Measurements from ENCODE around the gene DNM1L.
A peak's percentile ranks its signal among the peaks of the same experiment; 100 is the strongest.

Gene DNM1L

GRCh38 chr12:32739279-32739678 lies 60.2 kb downstream of the DNM1L start:
- in situ Hi-C loops (cut with HindIII; ENCODE audit: low sequenced_read_pairs): loop anchor here (5.0 kb wide), 1 partner anchor 67 kb away; no protein-coding TSS in a partner anchor
- no peak for TF ChIP-seq CTCF (IDR thresholded peaks at IDR 0.05; ENCODE audit: low read depth, low read length, missing control alignments)
- no peak overlapping the region for H3K4me3 ChIP-seq (ENCODE audit: low read depth, low read length)
- DNase-seq (ENCODE audit: low read depth): no peak

- TF ChIP-seq CTCF (IDR thresholded peaks at IDR 0.05; ENCODE audit: low read depth, low read length, missing control alignments): no peak
- DNase-seq (ENCODE audit: low read depth): no peak
- in situ Hi-C loops (cut with HindIII; ENCODE audit: low sequenced_read_pairs): no loop called here
- no peak overlapping the region for H3K4me3 ChIP-seq (ENCODE audit: low read depth, low read length)
Observed at GRCh38 chr12:32742133-32742532, 63.0 kb downstream of the DNM1L start.

- H3K4me3 ChIP-seq (ENCODE audit: low read depth, low read length): no peak overlapping the region
- no peak for TF ChIP-seq CTCF (IDR thresholded peaks at IDR 0.05; ENCODE audit: low read depth, low read length, missing control alignments)
- DNase-seq (ENCODE audit: low read depth): no peak
- in situ Hi-C loops (cut with HindIII; ENCODE audit: low sequenced_read_pairs): no loop called here
Observed at GRCh38 chr12:32743264-32743663, 64.2 kb downstream of the DNM1L start.

GRCh38 chr12:32753605-32754004 lies 74.5 kb downstream of the DNM1L start:
- H3K4me3 ChIP-seq (ENCODE audit: low read depth, low read length): peak overlapping the region; percentile 76
- no peak for DNase-seq (ENCODE audit: low read depth)
- no peak for TF ChIP-seq CTCF (IDR thresholded peaks at IDR 0.05; ENCODE audit: low read depth, low read length, missing control alignments)
- in situ Hi-C loops (cut with HindIII; ENCODE audit: low sequenced_read_pairs): no loop called here

- peak overlapping the region; percentile 76 for H3K4me3 ChIP-seq (ENCODE audit: low read depth, low read length)
- DNase-seq (ENCODE audit: low read depth): no peak
- no peak for TF ChIP-seq CTCF (IDR thresholded peaks at IDR 0.05; ENCODE audit: low read depth, low read length, missing control alignments)
- in situ Hi-C loops (cut with HindIII; ENCODE audit: low sequenced_read_pairs): no loop called here
Observed at GRCh38 chr12:32754111-32754510, 75.0 kb downstream of the DNM1L start.

- in situ Hi-C loops (cut with HindIII; ENCODE audit: low sequenced_read_pairs): no loop called here
- H3K4me3 ChIP-seq (ENCODE audit: low read depth, low read length): peak overlapping the region; percentile 76
- peak; percentile 74 for TF ChIP-seq CTCF (IDR thresholded peaks at IDR 0.05; ENCODE audit: low read depth, low read length, missing control alignments)
- DNase-seq (ENCODE audit: low read depth): peak; percentile 11
Observed at GRCh38 chr12:32755051-32755653, 76.1 kb downstream of the DNM1L start.
